SHP77 (cell line): ENCODE results near the gene GPSM3.
"Not testable (repeated sequence)": the region's sequence is repeated elsewhere in the genome, so short reads cannot be mapped to it uniquely, and the experiment has no call there.

Experiments
- DNase-seq, 2 experiments: peaks; one replicate each; lab custom pipeline; 2025; lab: John Stamatoyannopoulos, UW

The GPSM3 gene

GRCh38 chr6:32192608-32193039, at the start of gene GPSM3:
Gene GPSM3, minus strand, starts transcription at chr6:32192643. Its CDS starts 130 bp downstream, at chr6:32192513.
- DNase-seq = peak; percentile 41 to 86

- no peak for DNase-seq
These were observed 48.2 kb upstream of the GPSM3 start for GRCh38 chr6:32240686-32241085.

- DNase-seq = no peak
These were observed 47.0 kb upstream of the GPSM3 start for GRCh38 chr6:32239462-32239861.

- no peak for DNase-seq
These were observed 42.5 kb upstream of the GPSM3 start for GRCh38 chr6:32234934-32235333.

- DNase-seq = no peak
These were observed 34.0 kb upstream of the GPSM3 start for GRCh38 chr6:32226434-32226833.

- DNase-seq = no peak
These were observed 32.3 kb upstream of the GPSM3 start for GRCh38 chr6:32224696-32225095.

GRCh38 chr6:32223258-32224235, 31.1 kb upstream of the GPSM3 start, which contains the start of gene NOTCH4:
Gene NOTCH4, minus strand, starts transcription at chr6:32224067. Its CDS starts 139 bp downstream, at chr6:32223928.
- DNase-seq = no peak

GRCh38 chr6:32222333-32223230, 30.1 kb upstream of the GPSM3 start:
- no peak for DNase-seq

- DNase-seq = no peak
These were observed 27.6 kb upstream of the GPSM3 start for GRCh38 chr6:32220021-32220420.

GRCh38 chr6:32218167-32218566, 25.7 kb upstream of the GPSM3 start:
- DNase-seq = no peak

- no peak for DNase-seq
These were observed 24.6 kb upstream of the GPSM3 start for GRCh38 chr6:32216998-32217397.

GRCh38 chr6:32216285-32216684, 23.8 kb upstream of the GPSM3 start:
- DNase-seq = no peak

GRCh38 chr6:32215617-32216016, 23.2 kb upstream of the GPSM3 start:
- DNase-seq = no peak

- no peak for DNase-seq
These were observed 21.7 kb upstream of the GPSM3 start for GRCh38 chr6:32214126-32214525.

- DNase-seq = no peak
These were observed 21.2 kb upstream of the GPSM3 start for GRCh38 chr6:32213649-32214048.

- no peak for DNase-seq
These were observed 19.8 kb upstream of the GPSM3 start for GRCh38 chr6:32212076-32212760.

GRCh38 chr6:32211432-32211831, 19.0 kb upstream of the GPSM3 start:
- not testable (repeated sequence) for DNase-seq

- no peak for DNase-seq
These were observed 17.8 kb upstream of the GPSM3 start for GRCh38 chr6:32210191-32210601.

GRCh38 chr6:32208996-32209395, 16.6 kb upstream of the GPSM3 start:
- no peak for DNase-seq

GRCh38 chr6:32204268-32204715, 11.8 kb upstream of the GPSM3 start:
- DNase-seq = no peak

- DNase-seq = no peak
These were observed 11.2 kb upstream of the GPSM3 start for GRCh38 chr6:32203426-32204267.
